GM19463 (cell line): ENCODE data around the gene NDUFAF2.
"Not testable (repeated sequence)": the region's sequence is repeated elsewhere in the genome, so short reads cannot be mapped to it uniquely, and the experiment has no call there.

Experiments
- ATAC-seq: cut with Tn5 transposase; IDR thresholded peaks from one replicate; pipeline ENCODE4 v1.9.1; 2021; ENCODE audit warnings: mild to moderate bottlenecking, moderate library complexity; ENCODE audit not compliant: unreplicated experiment

The NDUFAF2 gene

DNA sequence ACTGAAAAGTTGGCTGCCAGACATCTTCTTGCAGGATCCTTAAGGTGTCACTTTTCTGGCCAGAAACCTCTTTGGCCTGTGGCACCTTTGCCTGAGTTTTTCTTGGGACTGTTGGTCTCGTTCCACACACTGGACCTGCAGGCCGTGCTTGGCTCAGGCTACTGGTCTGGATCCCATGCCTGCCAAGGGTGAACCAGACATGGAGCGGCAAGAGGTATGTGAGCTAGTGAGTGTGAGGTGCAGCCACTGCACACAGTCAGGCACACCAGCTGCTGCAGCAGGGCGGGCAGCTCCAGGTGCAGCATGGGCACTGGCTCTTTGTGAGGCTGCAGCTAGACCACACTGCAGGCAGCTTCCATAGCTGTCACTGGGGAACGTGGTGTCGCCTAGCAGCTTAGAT, 47.9 kb downstream of the NDUFAF2 start:
- no peak for ATAC-seq

DNA sequence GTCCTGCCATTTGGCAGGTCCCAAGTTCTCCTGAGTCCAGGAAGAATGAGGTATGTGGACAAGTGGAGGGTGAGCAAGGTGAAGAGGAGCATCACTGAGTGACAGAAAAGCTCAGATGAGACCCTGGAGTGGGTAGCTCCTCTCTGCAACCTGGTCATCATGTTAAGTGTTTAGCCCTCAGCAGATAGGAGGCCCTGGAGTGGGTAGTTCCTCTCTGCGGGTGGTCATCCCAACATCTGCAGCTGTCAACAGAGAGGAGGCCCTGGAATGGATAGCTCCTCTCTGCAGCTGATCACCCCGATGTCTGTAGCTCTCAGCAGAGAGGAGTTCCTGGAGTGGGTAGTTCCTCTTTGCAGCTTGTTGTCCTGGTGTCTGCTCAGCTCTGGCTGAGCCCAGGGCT, 48.4 kb downstream of the NDUFAF2 start:
- no peak for ATAC-seq

DNA sequence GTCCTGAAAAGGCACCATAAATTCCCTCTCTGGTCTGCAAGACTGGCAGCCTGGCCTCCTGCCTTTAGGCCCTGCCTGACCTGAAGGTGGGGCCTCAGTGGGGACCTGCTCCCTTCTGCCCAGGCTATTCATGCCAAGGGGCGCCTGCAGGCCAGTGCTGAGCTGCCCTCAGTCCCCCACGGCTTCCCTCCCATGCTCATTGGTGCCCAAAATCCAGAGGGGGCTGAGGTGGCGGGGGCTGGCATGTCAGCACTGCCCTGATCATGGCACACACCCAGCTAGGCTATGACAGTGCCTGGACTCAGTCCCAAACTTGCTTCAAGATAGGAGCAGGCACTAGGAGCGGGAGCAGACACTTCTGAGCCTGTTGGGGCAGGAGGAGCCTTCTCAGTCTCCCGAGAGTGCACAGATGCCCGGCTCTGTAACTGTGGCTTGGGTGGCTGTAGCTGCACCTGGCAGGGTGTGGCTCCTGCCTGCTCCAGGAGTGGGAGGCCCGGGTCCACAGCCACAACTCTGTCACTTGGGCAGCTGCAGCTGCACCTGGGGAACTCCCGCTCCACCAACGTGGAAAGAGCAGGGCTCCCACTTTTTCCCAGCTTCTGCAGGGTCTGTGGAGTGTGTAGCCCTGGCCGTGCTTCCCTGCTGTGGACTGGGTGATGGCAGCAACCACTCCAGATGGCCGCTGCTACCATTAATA, 49.0 kb downstream of the NDUFAF2 start:
- no peak for ATAC-seq

DNA sequence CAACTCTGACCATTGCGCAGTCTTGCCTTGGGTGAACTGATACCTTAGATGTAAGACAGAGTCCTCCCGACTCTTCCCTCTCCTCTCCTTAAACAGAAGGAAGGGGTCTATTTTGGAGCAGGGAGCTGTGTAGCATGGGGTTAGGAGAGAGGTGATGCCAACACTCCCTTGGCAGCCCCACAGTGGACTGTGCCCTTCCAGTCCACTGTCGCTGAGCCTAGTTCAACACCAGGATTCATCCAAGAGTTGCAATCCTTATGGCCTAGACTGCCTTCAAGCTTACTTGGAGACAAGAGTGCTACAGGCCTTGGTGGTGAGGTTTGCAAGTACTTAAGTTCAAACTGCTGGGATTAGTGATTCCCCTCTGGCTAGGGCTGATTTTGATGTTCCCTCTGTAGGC, 51.4 kb downstream of the NDUFAF2 start:
- no peak for ATAC-seq

DNA sequence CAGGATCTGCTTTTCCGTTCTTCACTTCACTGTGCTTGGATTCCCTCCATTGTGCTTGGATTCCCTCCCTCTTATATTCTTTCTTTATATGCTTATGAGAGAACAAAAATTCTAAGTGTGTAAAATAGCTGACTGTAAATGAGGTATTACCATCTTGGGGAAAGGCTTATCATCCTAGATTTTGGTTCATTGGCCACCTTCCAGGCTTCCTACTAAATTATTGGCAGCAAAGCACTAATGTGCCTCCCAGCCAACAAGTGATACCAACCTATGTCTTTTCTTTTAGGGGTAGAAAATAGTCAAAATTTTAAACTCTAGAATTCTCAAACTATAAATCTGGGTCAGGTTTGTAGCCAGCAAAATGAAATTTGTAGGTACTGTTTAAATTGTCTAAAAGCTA, 52.7 kb downstream of the NDUFAF2 start:
- no peak for ATAC-seq

DNA sequence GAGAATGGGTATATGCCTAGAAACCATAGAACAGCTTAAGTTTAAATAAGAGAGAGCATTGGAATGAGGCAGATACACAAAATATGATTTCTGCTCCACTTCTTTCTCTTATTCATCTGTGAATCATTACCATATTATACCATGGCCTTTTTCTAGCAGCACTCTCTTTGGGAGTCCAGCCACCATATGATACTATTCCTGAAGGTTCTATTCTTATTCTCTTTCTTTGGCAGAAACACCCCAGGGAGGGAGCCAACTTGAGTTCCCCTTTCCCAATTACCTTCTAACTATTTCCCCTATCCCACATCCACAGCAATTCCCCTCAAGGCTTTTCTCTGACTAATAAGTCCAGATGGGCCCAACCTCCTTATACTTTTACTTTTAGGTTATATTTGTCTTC, 55.9 kb downstream of the NDUFAF2 start:
- no peak for ATAC-seq

DNA sequence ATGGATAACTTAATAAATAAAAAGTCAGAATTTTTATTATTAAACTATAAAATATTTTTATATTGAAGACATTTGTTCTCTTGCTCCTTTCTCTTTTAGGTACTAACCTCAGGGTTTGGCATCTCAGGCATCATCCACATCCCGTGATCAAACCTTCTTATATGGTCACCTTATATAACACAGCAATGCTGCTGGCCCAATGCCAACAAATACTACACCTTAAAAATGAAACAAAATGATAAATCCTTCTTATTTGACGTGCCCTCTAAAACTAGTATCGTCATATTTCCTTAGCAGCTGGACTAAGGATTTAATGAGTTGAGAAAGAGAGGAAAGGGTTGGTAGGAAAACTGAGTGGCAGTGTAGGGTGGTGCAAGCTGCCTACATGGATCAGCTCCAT, 56.6 kb downstream of the NDUFAF2 start:
- ATAC-seq, result no peak

DNA sequence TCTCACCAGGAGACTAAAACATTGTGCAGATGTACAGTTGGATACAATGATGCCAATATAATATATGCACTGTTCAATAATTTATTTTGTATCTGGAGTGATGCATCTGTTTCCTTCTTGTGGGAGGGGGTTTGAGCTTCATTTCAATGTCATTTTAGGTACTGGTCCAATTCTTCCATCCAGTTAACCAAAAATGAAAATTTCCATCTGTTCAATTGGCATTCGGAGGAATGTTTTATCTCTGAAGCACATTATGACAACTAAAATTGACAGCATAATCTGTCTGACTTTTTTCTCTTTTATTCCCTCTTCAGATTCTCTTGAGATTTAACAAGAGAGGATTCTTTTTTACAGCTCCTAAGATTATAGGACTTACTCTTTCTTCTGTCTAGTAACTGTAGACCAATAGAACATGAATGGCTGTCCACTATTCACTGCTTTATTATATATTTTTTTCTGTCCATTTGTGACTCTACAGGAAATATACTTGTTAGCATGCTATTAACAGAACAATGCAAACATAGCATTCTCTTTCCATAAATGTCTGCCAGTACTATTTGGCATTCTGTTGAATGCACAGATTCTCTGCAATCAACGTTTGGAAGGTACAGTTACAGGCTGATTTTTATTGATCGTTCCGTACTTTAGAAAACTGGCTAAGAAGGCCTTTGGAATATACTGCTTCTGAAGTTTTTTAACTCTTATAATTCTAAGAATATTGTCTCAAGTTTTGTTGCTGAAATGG, 57.8 kb downstream of the NDUFAF2 start:
- no peak for ATAC-seq

DNA sequence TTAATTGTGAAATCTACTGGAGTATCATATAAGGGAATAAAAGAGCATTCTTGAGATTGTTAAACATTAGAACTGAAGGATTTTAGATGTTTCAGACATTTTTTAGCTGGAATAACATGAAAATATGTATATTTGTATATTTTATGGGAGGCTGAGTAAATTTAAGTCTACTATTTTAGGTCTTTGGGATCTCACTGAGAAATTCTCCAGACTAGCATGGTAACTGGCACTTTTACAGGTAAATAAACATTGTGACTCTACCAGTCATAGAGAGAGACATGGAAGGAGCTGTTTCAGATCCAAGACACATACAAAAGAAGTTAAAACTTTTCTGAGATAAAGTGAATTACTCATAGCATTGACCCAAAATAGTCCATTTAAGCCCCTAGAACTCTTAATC, 59.4 kb downstream of the NDUFAF2 start:
- ATAC-seq, result no peak

DNA sequence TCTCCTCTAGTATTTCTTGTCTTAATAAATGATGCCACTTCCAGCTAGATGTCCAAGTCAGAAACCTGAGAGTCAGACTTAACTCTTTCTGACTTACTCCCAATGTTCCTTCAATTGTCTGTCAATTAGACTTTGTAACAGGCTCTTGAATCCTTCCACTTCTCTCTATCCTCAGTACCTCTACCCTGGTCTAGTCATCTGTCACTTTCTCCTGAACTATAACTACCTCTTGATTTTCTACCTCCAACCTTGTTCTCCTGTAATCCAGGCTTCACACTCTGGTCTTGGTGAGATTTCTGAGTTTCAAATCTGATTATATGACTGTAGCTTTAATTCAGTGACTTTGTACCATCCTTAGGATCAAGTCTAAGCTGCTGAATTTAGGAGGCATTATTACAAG, 64.9 kb downstream of the NDUFAF2 start:
- no peak for ATAC-seq

DNA sequence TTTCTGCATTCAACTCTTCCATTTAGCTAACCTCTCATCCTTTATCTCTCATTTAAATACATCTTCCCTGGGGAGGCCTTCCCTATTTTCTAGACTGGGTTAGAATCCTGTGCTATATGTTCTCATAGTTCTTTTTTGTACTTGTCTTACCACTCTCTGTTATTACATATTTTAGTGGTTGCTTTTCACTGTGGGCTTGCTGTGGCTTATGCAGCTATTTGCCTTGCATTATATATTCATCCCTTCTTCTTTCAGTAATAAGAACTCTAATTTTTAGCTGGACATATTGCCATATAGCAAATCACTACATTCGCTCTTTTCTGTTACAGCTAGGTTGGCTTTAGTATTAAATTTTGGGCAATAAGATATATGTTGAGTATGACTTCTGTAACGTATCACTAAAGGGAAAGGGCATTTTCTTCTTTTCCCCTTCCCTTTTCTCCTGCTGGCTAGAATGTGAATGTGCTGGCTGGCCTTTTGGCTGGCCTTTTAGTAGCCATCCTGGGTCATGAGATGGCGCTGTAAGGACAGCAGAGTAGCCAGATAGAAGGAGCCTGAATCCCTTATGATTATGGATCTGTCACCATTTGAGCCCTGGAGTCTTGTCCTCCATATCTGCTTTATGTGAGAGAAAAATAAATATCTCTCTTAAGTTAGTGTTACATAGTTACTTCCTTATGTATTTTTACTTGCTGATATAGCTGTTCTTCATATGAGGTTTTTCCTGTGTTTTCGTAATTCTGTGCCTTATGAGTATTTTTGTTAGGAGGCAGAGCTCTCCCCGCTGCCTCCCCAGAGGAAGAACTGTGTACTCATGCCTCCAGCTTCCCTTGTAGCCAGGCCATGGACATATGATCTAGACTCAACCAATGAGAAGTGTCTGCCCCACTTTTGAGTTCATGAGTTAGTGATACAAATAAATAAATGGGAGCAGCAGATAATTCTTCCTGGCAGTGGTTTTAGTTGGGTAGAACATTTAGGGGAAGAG, 65.8 kb downstream of the NDUFAF2 start:
- no peak for ATAC-seq

DNA sequence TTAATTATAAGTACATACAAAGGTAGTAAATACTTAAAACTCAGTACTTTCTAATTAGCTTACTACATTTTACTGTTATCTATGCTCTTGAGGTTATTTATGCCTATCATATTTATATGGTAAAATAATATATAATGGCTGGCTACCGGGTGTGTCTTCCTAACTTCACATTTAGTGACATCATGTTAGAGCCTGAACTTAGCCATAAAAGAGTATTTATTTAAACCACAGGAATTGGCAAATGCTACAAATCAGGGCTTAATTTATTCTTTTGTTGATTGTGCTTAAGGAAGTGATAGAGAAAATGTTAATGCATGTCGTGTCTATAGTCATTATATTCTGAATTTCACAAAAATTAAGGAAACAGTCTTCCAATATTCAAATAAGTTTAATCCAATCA, 73.1 kb downstream of the NDUFAF2 start:
- no peak for ATAC-seq

DNA sequence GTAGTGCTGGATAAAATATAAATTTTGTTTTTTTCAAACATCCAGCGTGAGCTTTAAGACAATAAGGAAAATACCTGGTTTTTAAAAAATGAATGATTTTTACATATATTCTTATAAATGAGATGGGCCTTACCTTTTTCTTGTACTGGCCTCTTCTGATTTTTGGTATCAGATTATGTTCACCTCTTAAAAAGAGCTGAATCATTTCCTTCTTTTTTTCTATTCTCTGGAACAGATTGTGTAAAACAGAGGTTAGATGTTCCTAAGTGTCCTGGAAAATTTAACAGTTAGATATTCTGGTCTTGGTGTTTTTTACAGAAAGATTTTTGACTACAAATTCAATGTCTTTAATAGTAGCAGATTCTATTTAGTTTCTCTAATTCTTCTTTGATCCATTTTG, 74.6 kb downstream of the NDUFAF2 start:
- ATAC-seq, result no peak

DNA sequence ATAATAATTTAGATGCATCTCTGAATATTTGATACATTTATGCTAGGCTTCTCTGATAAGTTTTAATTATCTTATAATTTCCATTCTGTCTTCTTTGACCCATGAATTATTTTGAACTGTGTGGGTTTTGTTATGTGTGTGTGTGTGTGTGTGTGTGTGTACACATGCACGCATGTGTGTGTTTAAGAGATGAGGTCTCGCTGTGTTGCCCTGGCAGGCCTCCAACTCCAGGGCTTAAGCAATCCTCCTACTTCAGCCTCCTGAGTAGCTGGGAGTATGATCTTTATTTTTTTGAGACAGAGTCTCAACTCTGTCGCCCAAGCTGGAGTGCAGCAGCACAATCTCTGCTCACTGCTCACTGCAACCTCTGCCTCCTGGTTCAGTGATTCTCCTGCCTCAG, 75.4 kb downstream of the NDUFAF2 start:
- no peak for ATAC-seq

DNA sequence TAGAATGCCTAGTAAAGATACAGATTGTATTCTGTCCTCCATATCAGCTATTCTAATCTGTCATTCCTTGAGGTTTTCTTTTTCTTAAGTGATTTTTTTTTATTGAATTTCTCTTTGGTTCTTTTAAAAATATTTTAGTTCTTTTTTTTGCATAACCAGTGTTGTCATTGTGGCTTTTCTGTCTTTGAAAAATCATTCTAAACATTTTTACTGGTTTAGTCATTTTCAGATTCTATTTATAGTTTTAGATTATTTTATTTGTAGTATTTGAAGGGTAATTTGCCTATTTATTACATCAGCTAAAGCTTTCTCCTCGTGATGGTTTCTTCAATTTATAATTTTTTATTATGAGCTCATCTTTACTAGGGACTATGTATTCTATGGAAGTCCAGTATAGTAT, 78.1 kb downstream of the NDUFAF2 start:
- ATAC-seq, result no peak

DNA sequence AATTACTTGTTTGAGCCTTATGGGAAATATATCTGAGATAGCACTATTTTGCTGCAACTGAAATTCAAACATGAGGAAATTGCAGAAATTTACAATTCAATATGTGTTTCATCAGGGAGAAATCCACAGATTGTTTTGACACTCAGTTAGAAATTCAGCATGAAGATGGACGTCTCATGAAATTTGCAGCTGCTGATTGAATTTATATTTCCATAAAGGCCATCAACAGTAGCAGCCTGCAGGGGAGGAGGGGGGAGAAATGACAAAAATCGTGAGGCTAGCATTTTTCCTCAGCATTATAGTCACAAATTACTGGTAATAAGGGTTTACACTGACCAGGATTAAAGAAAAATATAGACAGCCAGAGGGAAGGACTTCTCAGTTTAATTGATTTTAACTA, 81.0 kb downstream of the NDUFAF2 start:
- no peak for ATAC-seq

DNA sequence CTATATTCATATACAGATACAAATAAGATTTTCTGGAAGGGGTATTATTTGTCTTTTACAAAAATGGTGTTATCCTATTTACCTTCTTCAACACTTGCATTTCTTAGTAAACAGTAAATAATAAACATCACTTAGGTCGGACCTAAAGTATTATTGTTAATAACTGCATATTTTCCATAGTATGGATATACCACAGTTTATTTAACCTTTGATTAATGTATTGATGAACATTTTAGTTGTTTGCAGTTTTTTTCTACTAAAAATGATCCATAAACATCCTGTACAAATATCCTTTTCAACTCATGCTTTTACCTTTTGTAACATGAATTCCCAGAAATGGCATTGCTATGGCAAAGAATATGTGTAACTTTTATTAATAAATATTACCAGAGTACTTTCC, 83.4 kb downstream of the NDUFAF2 start:
- no peak for ATAC-seq

DNA sequence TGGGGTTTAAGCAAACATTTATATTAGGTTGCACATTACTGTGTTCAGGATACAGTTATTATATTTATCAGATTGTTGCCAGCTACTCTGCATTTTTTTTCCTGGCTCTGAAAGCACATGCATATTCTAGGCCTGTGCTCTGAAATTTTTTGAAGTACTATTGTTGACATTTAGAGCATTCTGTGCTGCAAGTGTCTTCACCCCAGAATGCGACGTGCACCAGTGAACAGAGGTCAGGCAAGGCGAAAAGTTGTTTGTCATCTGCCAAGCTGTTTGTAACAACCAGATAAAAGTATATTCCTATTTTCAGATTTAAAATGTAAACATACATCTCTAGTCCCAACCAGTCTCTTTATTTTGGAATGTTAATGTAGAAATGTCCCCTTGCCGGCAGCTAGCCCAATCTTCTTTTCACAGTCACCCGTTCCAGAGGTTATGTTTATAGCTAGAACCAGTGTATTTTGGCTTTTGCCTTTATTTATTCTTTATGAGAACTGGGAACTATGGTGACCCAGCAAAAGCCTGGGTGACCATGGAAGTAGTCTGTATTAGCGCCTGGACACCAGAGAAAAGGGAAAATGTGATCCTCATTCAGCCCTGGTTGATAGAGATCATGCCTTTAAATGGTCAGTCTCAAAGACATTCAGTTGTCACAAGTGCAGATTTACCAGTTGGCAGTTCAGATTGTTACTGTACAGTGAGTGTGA, 84.6 kb downstream of the NDUFAF2 start:
- ATAC-seq, result no peak

DNA sequence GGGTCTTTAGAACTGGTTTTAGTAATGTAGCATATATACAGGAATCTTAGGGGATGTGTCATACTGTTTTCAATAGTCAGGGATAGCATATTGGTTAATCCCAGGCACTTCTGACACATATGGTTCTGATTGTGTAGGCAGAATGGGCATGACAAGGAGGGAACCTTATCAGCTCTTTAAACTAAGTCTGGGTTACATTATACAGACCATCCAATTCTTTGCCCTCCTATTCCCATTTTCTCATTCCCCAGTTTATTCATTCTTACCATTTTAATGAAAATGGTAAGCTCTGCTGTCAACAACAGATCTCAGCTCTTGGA, 85.1 kb downstream of the NDUFAF2 start:
- ATAC-seq, result no peak

DNA sequence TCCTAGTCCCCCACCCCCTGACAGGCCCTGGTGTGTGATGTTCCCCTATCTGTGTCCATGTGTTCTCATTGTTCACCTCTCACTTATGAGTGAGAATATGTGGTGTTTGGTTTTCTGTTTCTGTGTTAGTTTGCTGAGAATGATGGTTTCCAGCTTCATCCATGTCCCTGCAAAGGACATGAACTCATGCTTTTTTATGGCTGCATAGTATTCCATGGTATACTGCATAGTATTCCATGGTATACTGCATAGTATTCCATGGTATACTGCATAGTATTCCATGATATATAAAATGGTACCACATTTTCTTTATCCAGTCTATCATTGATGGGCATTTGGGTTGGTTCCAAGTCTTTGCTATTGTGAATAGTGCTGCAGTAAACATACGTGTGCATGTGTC, 86.3 kb downstream of the NDUFAF2 start:
- not testable (repeated sequence) for ATAC-seq

DNA sequence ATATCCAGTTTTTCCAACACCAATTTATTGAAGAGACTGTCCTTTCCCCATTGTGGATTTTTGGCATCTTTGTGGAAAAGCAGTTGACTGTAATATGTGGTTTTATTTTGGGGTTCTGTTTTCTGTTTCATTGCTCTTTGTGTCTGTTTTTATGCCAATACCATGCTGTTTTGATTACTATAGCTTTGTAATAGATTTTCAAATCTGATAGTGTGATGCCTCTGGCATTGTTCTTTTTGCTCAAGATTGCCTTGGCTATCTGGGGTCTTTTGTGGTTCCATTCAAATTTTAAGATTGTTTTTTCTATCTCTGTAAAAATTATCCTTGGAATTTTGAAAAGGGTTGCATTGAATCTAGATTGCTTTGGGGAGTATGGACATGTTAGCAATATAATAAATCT, 99.5 kb downstream of the NDUFAF2 start:
- no peak for ATAC-seq
